Measurements from ENCODE around the gene PDZRN3.

DNA sequence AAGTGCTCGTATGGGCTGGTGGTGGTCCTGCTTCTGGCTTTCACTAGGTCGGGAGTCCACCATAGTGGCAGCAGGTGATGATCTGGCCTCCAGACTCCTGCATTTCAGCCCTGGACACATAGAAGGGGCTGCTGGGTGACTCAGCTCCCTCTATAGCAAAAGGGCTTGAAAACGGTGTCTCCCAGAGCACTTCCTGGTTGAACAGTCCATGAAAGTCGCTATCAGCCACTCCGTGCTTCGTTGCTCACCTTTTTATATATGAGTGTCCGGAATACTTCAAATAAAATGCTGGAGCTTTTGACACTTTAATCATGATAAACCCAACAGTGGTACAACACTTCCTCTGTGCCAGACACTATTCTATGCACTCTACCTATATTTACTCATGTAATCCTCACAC, 213.2 kb downstream of the PDZRN3 start:
- no peak for TF ChIP-seq EZH2 (IDR thresholded peaks at IDR 0.05; ENCODE audit: insufficient read depth, low read length)
- TF ChIP-seq, protein P1, sequence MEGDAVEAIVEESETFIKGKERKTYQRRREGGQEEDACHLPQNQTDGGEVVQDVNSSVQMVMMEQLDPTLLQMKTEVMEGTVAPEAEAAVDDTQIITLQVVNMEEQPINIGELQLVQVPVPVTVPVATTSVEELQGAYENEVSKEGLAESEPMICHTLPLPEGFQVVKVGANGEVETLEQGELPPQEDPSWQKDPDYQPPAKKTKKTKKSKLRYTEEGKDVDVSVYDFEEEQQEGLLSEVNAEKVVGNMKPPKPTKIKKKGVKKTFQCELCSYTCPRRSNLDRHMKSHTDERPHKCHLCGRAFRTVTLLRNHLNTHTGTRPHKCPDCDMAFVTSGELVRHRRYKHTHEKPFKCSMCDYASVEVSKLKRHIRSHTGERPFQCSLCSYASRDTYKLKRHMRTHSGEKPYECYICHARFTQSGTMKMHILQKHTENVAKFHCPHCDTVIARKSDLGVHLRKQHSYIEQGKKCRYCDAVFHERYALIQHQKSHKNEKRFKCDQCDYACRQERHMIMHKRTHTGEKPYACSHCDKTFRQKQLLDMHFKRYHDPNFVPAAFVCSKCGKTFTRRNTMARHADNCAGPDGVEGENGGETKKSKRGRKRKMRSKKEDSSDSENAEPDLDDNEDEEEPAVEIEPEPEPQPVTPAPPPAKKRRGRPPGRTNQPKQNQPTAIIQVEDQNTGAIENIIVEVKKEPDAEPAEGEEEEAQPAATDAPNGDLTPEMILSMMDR (IDR thresholded peaks at IDR 0.05; ENCODE audit: insufficient read depth, low read depth, low read length): no peak

Data from astrocyte (in vitro differentiated cells and primary cell).